IPS DF 4.7 (cell line): Measurements from ENCODE around the gene ZDHHC9.

ENCODE experiments used
- DNase-seq: peaks from one replicate; pipeline ENCODE4 v3.0.0-alpha.2; 2013; ENCODE audit warnings: low spot score; ENCODE audit errors: extremely low read depth

ZDHHC9 gene

DNA sequence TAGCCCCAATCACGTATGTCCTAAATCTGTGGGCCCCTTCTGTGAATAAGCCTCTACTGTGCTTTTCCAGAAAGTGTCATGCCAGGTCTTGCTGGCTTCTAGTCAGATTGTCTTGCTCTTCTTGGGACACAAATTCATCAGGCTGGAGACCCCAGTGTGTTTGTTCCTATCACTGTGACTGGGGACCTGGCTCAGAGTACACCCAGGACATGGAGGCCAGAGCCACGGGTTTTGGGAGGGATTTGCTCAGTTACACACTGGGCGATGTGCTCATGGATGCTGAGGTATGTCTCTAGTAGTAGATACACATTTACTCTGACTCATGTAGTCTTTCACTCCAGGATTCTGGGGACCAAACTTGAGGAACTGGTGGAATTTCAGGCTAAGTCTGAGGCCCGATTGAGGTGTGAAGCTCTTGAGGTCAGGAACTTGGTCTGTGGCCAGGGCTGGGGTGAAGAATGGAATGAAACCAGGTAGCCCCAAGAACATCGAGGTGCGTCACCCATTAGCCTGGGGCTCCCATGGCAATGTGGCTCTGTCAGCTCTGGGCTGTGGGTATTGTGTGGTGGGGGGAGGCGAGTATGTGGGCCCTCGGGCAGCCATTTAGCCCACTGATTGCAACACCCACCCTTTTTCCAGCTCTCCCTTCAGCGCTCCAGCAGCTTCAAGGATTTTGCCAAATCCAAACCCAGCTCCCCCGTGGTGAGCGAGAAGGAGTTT is 56.2 kb downstream of the ZDHHC9 start:
- DNase-seq: no peak

DNA sequence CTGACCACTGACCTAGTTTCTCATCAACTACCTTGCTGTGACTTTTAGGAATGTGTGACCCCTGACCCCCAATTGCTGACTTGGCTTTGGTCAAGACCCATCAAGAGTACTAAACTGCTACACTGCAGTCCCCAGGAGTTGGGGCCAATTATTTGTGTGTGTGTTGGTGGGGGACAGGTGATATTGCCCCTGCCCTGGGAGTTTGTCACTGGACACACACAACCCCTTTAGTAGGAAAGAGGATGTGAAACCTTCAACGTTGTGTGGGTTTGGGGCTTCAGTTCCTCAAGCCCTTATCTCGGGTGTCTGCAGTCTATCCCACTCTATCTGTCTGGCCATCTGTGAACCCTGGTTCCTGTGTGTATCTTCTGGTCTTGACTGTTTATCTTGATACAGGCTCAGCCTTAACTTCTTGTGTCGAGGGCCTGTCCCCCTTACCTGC is 57.5 kb downstream of the ZDHHC9 start:
- no peak for DNase-seq

DNA sequence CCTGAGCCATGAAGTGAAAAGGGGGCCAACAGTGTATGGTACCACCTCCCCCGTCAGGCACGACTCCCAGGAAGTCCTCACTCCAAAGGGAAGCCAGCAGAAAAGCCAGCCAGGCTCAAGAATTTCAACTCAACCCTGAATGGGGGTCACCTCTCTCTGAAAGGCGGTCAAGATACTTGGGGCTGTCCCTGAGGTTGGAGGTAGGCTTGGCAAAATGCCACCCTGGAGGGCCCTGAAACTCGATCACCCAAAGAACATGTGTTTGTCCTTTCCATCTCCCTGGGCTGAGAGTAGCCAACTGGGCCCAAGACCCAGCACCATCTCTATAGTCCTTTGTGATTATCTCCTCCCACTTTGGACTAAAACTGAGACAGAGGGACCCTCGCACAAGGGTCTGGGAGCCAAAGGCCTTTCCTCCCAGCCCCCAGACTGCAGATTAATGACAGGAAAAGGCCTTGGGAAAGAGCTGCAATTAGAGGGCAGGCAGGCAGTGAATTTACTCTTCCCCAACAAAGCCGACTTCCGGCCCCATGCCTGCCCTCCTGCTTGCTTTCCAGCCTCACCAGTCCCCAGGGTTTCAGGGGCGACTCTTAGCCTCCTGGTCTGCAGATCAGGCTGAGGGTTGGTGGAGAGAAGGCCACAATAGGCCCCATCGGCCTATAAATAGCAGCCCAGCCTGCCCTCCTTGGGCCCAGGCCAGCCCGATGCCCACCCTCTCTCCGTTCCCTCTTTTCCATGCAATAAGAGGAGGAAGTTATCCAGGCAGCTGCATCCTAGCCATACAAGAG is 58.3 kb downstream of the ZDHHC9 start:
- no peak for DNase-seq

DNA sequence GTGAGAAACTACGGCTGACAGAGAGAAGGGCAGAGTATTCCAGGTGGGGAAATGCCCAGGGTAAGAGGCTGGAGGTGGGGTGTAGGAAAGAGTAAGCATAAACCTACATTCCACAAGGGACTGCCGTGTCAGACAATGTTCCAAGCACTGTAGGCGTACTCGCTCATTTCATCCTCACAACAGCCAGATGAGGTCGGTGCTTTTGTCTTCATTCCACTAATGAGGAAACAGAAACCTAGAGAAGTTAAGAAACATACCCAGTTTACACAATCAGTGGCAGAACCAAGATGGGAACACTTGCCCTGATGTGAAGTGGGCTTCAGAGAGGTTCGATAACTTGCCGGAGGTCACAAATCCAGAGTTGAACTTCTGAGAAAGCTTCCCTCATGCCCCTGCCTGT is 59.3 kb downstream of the ZDHHC9 start:
- DNase-seq: no peak

DNA sequence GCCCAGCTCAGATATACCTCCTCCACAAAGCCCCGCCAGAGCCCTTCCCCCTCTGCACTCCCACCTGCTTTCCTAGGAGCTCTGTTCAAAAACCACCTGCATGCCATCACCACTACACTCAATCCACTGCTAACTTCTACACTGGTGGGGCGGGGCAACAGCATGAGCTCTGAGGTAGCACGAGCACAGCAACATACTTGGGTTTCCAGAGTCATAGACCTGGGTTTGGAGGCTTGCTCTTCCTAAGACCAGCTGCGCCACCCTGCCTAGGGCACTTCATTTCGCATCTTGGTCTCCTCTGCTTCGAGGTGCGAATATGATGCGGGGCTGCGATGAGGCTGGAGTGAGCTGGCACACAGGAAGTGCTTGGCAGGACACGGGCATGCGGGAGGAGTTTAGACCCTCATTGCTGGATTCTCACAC is 60.4 kb downstream of the ZDHHC9 start:
- DNase-seq: no peak

DNA sequence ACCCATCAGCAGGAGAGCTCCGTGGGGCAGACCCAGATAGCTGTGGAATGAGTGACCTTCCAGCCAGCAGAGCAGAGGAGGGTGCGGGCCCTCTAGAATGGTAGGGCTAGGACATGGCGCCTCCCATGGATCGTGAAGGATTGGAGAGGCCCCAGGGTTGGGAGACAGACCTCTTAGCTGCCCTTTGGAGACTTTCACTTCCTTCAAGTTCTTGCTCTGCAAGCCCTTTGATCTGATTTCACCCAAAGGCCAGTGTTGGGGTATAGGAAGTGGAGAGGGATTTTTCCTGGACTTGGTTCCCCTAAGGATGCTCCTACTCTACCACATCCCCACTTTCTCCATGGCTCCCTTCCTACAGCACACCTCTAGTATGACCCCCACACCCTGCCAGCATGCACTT is 61.0 kb downstream of the ZDHHC9 start:
- no peak for DNase-seq

DNA sequence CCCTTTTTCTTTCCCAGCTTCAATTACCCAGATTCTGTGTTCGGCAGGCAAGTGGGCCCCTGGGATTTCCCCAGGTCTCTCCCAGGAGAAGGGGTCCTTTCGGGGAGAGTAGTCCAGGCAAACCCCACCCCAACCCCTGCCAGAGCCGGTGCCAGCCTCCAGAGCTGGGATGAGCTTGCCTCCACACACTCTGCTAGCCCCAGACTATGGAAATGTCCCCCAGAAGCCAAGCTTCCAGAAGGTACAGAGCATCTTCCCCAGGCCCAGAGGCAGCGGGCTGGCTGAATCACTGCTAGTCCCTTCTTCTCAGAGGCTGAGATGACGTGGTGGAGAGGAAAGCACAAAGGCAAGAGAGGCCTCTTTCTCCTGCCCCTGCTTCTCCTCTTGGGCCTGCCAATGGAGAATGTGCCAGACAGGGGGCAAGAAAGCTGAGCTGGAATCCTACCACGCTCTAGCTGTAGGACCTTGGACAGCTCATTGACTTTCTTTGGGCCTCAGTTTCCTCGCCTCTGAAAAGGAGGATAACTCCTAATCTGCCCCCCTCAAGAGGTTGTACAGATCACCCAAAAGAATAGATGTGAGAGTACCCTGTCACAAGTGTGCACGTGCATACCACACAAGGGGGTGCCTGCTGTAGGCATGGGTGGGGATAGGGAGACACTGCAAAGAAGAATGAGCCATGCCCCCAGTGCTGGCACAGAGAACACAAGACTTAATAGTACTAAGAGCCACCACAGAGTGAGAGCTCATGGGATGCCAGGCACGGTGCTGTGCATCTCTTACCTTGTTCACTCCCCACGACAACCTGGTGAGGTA is 61.8 kb downstream of the ZDHHC9 start:
- DNase-seq: no peak

DNA sequence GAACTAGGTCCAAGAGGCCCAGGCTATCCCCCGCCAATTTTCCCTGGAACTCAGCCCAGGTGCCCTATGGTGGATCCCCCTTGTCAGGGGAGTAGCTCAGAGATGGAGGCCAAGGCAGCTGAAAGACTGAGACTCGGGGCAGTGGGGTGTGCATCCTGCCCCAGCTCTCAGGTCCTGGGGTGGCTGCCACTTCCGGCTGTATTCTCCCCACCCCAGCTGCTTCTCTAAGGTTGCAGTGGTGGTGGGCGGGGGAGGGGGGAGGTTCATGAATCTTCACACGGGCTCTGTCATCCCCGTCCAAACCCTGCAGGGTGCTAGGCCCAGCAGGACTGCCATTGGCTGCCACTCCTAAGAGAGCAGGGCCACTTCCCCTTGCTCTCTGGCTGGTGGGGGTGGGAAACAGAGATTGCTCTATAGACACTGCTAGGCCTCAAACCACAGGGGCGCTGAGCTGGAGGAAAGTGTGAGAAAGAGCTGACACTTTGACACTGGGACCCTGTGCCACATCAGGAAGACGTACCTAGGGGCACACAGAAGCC is 62.5 kb downstream of the ZDHHC9 start:
- DNase-seq: no peak

DNA sequence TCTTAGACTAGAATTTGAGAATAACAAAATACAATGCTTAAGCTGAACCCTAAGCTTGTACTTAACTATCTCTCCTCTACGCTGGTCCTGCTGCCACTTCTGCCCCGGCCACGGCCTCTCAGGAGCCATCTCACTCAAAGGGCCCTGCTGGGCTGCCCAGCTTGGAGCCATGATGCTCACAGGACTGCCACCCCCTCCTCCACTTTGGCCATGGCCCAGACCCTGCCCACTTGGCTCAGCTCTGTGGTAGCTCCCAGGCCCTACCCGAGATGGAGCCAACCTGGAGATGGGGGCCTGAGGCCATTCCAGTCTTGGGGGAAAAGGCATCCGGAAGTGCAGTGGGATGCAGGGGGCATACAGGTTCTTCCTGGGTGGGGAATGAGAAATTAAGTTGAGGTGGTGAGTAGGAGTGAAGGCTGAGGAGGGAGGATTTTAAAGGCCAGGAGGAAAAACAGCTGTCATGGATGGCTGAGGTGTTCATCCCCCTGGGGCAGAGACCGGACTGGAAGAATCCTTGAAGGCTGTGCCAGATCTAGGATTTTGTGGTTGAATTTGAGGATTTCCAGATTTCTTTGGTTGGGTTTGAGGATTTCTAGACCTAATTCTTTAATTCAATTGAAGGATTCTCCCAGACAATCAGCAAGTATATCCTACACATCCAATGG is 63.1 kb downstream of the ZDHHC9 start:
- no peak for DNase-seq

DNA sequence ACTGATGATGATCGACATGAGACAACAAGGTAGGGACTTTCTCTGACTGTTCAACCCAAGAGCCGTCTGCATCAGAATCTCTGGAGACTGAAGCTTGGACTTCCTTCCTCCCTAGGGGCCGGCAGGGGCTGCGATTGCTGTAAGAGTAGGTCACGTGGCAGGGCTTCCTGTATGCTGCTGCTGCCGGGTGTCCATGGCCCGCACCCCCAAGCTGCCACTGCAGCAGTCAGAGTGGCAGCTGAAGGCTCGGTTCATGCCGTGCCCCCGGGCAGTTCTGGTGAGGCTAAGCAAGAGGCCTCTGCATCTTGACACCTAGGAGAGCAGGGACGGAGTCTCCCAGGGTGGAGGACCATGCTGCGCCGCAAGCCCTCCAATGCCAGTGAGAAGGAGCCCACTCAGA is 63.9 kb downstream of the ZDHHC9 start, which contains the start of gene SASH3:
TSS of gene SASH3 (plus strand) at position 203 of the 400 bp plus-strand sequence. CDS start at position 352, 149 bp downstream.
- DNase-seq: no peak

DNA sequence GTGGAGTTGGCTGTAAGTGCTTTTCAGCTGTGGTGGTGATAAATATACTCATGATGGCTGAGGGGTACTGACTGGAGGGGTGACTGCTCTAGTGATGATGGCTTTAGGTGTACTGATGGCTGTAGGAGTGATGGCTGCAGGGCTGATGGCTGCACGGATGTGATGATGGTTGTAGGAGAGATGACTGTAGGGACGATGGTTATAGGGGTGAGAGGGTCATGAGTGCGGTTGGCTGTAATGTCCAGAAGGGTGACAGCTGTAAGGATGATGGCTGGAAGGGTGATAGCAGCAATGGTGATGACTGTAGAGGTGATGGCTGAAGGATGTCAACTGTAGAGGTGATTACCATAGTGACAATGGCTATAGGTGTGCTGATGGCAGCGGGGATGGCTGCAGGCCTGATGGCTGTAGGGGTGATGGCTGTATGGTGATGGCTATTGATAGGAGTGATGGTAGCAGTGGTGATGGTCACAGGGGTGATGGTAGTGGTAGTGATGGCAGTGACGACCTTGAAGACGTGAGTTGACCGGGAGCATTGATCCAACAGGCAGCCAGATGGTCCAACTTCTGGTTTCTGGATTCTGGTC is 64.5 kb downstream of the ZDHHC9 start:
- no peak for DNase-seq

DNA sequence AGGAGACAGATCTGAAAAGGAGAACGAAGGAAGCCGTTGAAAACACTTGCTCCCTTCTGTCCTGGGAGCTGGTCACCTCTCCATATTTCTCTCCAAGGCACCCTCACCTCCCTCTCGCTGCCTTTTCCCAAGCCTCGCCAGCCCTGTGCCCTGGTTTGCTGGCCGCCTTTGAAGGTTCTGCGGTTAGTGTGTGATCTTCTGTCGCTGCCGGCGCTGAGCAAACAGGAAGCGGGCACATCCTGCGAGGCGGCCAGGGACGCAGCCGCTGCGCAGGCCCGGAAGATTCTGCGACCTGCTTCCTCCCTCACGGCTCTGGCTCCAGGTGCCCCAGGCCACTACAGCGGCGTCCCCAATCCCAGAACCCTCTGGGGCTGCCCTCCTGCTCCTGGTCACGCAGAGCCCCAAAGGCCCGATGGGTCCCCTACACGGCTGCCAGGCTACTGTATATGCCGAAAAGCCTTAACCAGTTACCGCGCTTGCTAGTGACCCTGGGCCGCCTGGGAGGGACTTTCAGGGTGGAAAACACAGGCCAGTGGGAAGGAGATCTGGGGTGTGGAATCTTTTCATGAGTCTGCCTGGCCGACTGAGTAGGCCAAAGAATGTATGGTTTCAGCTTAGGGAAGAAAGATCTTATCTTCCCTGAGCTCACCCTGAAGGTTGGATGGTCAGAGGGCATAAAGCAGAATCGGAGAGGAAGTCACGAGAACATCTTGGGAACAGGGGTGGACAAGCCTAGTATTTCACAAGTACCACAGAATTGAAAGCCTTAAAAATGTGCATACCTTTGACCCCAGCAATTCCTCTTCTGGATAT is 66.3 kb downstream of the ZDHHC9 start:
- DNase-seq: no peak

DNA sequence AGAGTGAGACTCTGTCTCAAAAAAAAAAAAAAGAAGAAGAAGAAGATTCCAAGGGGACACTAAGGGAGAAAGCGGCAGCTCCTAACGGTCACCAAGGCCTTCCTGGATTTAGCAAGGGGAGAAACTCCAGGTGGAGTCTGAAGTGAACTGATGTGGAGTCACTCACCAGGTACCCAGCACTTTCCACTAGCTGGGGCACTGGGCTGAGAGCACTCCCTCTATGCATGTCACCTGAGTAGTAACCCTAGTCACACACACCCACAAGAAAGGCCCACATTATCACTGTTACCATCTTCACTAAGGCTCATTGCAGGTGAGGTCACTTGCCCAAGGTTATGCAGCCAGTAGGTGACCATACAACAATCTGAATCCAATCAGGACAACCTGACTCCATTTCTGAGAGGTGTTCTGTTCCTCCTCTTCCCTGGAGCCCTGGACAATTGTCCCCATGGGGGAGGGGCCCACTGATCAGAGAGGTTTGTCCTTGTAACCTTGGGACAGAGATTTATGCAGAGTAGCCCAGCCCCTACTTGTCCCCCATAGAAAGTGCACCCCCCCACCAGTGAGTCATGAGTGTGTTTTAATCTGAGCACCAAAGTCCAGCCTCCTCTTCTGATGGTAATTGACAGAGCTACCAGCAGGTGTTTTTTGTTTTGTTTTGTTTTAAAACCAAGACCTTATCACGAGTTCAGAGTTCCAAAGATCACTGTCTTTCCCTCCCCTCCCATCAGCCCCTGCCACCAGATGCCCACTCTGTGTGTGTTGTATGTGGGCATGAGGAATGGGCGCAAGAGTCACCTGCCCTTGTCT is 69.8 kb downstream of the ZDHHC9 start:
- no peak for DNase-seq

DNA sequence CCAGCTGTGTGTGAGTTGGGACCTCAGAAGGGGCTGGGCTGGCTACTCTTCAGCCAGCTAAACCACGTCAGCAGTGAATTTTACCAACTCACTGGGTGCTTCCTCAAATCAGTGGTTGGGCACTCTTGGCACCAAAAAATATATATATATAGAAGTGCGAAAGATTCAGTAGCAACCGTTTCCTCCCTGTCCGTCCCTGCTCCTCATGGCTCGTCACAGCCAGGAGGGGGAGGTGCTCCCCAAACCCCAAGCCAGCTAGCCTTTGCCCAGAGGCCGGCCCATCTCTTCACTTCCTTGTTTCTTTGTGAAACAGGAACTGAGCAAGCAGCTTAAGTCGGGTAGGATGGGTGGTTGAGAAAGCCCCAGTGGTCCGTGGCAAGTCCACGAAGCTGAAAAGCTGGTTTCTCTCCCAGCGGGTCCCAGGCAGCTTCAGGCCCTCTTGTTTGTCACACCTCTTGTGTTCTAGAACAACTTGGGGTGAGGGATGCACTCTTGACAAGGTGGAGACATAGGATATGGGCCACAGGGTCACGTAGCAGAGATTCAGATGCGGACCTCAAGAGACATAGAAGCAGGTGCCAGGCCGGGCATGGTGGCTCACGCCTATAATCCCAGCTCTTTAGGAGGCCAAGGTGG is 70.8 kb downstream of the ZDHHC9 start:
- DNase-seq: no peak

DNA sequence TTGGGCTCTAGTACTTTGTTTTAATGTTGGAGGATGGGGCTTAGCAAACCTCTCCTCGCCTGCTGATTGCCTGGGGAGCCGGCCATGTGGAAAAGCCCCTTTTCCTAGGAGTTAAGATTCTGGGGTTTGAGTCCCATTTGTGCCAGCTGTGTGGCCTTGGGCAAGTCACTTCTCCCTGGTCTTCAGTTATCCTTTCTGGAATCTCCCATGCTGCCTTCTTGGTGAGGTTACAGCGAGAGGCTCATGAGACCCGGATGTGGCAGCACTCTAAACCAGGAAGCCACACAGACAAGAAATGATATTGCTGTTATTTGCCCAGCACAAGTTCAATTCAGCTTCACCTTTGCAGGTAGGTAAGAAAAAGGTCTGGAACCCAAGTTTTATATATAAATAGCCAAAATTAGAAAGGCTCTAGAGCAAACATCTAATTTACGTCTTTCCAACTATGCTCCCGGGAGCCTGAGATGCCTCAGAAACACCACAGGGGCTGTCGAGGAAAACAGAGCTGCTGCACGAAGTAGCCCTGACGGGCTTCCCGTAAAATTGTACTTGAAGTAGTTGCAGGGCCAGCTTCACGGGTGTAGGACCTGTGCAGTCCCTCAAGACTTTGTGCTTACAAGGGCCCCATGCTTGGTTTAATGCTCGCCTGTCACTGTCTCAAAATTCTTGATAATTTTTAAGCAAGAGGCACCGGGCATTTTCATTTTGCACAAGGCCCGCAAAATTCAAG is 72.3 kb downstream of the ZDHHC9 start:
- no peak for DNase-seq

DNA sequence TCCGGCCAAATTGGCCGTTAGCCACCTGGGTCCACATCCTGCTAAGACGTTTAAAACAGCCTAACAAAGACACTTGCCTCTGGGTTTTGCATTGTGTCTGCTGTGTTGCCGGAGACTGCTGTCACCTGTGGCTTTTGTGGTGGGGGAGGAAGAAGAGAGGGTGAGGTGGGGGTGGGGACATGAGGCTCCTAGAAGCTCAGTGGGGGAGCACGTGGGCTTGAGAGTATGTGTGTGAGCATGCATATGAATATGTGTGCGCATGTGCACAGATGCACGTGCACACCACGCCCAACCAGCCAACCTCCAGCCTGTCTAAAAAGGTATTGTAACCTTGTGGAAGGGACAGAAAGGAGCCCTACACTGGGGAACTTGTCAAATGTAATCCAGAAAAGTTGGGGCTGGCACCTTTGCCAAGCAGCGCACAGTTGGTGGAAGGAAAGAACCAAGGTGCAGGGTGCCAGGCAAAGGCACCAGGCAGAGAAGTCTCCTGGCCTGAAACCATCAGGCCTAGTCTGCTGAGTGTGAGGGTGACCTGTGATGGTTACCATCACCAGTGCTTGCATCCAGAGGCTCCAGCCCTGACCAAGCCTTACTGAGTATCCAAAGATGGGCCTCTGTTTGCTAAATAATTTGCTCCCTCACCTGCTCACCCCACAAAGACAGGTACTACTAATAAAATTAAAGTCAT is 74.1 kb downstream of the ZDHHC9 start:
- DNase-seq: no peak
